Measurements from ENCODE around the gene COCH. TPM values are rescaled to one million over a fixed set of nuclear protein-coding genes. Genes with fewer than 3 reads are reported as not detected.
"Not testable (repeated sequence)": the region's sequence is repeated elsewhere in the genome, so short reads cannot be mapped to it uniquely, and the experiment has no call there.

Gene COCH
- polyA plus RNA-seq, 4 donors: 0.71 to 0.81 (median 0.76) TPM; not detected in 1

GRCh38 chr14:30897121-30897520 lies 22.8 kb downstream of the COCH start:
- not testable (repeated sequence) for H3K4me1 ChIP-seq (ENCODE audit: control insufficient read depth in 3 of 3, insufficient read depth in 2 of 3, low read depth in 1 of 3, low read length in 2 of 3); FAIRE-seq; H3K9me3 ChIP-seq (ENCODE audit: control insufficient read depth in 2 of 2, insufficient read depth in 1 of 2, low read depth in 1 of 2, low read length in 1 of 2); H3K27ac ChIP-seq (ENCODE audit: low read depth in 1 of 3, low read length in 2 of 3); DNase-seq; H3K4me3 ChIP-seq (ENCODE audit: low read depth in 1 of 3, low read length in 3 of 3); H3K27me3 ChIP-seq (ENCODE audit: control insufficient read depth in 3 of 3, insufficient read depth in 3 of 3, low read length in 3 of 3)
- H3K36me3 ChIP-seq (ENCODE audit: control insufficient read depth in 3 of 3, insufficient read depth in 2 of 3, low read depth in 1 of 3, low read length in 3 of 3): peaks cover 4 to 16% (median 8%) of the 10 kb centered on the region in 3 donors
- 82 to 100% (median 96%) methylated on average over 1 to 3 of the region's 3 CpGs for WGBS, 3 donors

GRCh38 chr14:30903285-30904124 lies 29.1 kb downstream of the COCH start:
- FAIRE-seq (no peak), DNase-seq (no peak)
- no peaks in the 10 kb centered on the region for H3K9me3 ChIP-seq (ENCODE audit: control insufficient read depth in 2 of 2, insufficient read depth in 1 of 2, low read depth in 1 of 2, low read length in 1 of 2)
- H3K4me1 ChIP-seq (ENCODE audit: control insufficient read depth in 3 of 3, insufficient read depth in 2 of 3, low read depth in 1 of 3, low read length in 2 of 3): no peaks in the 10 kb centered on the region
- H3K27ac ChIP-seq (ENCODE audit: low read depth in 1 of 3, low read length in 2 of 3): no peak overlapping the region
- WGBS, 3 donors: 92 to 93% (median 93%) methylated on average over 2 of the region's 2 CpGs
- no peaks in the 10 kb centered on the region for H3K27me3 ChIP-seq (ENCODE audit: control insufficient read depth in 3 of 3, insufficient read depth in 3 of 3, low read length in 3 of 3)
- H3K36me3 ChIP-seq (ENCODE audit: control insufficient read depth in 3 of 3, insufficient read depth in 2 of 3, low read depth in 1 of 3, low read length in 3 of 3): peaks cover 3 to 13% (median 4%) of the 10 kb centered on the region in 3 donors
- H3K4me3 ChIP-seq (ENCODE audit: low read depth in 1 of 3, low read length in 3 of 3): no peak overlapping the region

GRCh38 chr14:30906752-30907658 lies 32.6 kb downstream of the COCH start:
- H3K27ac ChIP-seq (ENCODE audit: low read depth in 1 of 3, low read length in 2 of 3): no peak overlapping the region
- H3K4me1 ChIP-seq (ENCODE audit: control insufficient read depth in 3 of 3, insufficient read depth in 2 of 3, low read depth in 1 of 3, low read length in 2 of 3): no peaks in the 10 kb centered on the region
- H3K36me3 ChIP-seq (ENCODE audit: control insufficient read depth in 3 of 3, insufficient read depth in 2 of 3, low read depth in 1 of 3, low read length in 3 of 3): peaks cover 2 to 16% (median 9%) of the 10 kb centered on the region in 3 donors
- DNase-seq: peak in 1 of 2 donors; percentile 25
- H3K9me3 ChIP-seq (ENCODE audit: control insufficient read depth in 2 of 2, insufficient read depth in 1 of 2, low read depth in 1 of 2, low read length in 1 of 2): no peaks in the 10 kb centered on the region
- no peaks in the 10 kb centered on the region for H3K27me3 ChIP-seq (ENCODE audit: control insufficient read depth in 3 of 3, insufficient read depth in 3 of 3, low read length in 3 of 3)
- FAIRE-seq: no peak
- H3K4me3 ChIP-seq (ENCODE audit: low read depth in 1 of 3, low read length in 3 of 3): no peak overlapping the region

GRCh38 chr14:30907659-30908057 lies 33.3 kb downstream of the COCH start:
- Histone ChIP-seq H3K27ac (ENCODE audit: low read depth in 1 of 3, low read length in 2 of 3) (no peak overlapping the region), H3K9me3 (ENCODE audit: control insufficient read depth in 2 of 2, insufficient read depth in 1 of 2, low read depth in 1 of 2, low read length in 1 of 2) (no peaks in the 10 kb centered on the region), H3K4me1 (ENCODE audit: control insufficient read depth in 3 of 3, insufficient read depth in 2 of 3, low read depth in 1 of 3, low read length in 2 of 3) (no peaks in the 10 kb centered on the region), H3K27me3 (ENCODE audit: control insufficient read depth in 3 of 3, insufficient read depth in 3 of 3, low read length in 3 of 3) (no peaks in the 10 kb centered on the region), H3K4me3 (ENCODE audit: low read depth in 1 of 3, low read length in 3 of 3) (no peak overlapping the region), H3K36me3 (ENCODE audit: control insufficient read depth in 3 of 3, insufficient read depth in 2 of 3, low read depth in 1 of 3, low read length in 3 of 3) (peaks cover 2 to 16% (median 9%) of the 10 kb centered on the region in 3 donors)
- FAIRE-seq (no peak), DNase-seq (no peak)
- WGBS, 3 donors: 95 to 100% (median 100%) methylated on average over 1 of the region's 1 CpG

GRCh38 chr14:30908826-30909225 lies 34.5 kb downstream of the COCH start:
- Histone ChIP-seq H3K27me3 (ENCODE audit: control insufficient read depth in 3 of 3, insufficient read depth in 3 of 3, low read length in 3 of 3) (no peaks in the 10 kb centered on the region), H3K9me3 (ENCODE audit: control insufficient read depth in 2 of 2, insufficient read depth in 1 of 2, low read depth in 1 of 2, low read length in 1 of 2) (no peaks in the 10 kb centered on the region), H3K4me3 (ENCODE audit: low read depth in 1 of 3, low read length in 3 of 3) (no peak overlapping the region), H3K36me3 (ENCODE audit: control insufficient read depth in 3 of 3, insufficient read depth in 2 of 3, low read depth in 1 of 3, low read length in 3 of 3) (peaks cover 2 to 12% (median 9%) of the 10 kb centered on the region in 3 donors), H3K27ac (ENCODE audit: low read depth in 1 of 3, low read length in 2 of 3) (no peak overlapping the region), H3K4me1 (ENCODE audit: control insufficient read depth in 3 of 3, insufficient read depth in 2 of 3, low read depth in 1 of 3, low read length in 2 of 3) (no peaks in the 10 kb centered on the region)
- WGBS, 3 donors: 72 to 77% (median 75%) methylated on average over 2 of the region's 2 CpGs
- DNase-seq (no peak), FAIRE-seq (no peak)

GRCh38 chr14:30914812-30915211 lies 40.5 kb downstream of the COCH start:
- H3K4me1 ChIP-seq (ENCODE audit: control insufficient read depth in 3 of 3, insufficient read depth in 2 of 3, low read depth in 1 of 3, low read length in 2 of 3): no peaks in the 10 kb centered on the region
- 88 to 93% (median 93%) methylated on average over 1 of the region's 1 CpG for WGBS, 3 donors
- FAIRE-seq: peak; percentile 84

GRCh38 chr14:30915596-30915995 lies 41.2 kb downstream of the COCH start:
- Histone ChIP-seq H3K4me1 (ENCODE audit: control insufficient read depth in 3 of 3, insufficient read depth in 2 of 3, low read depth in 1 of 3, low read length in 2 of 3) (no peaks in the 10 kb centered on the region), H3K27me3 (ENCODE audit: control insufficient read depth in 3 of 3, insufficient read depth in 3 of 3, low read length in 3 of 3) (no peaks in the 10 kb centered on the region), H3K4me3 (ENCODE audit: low read depth in 1 of 3, low read length in 3 of 3) (no peak overlapping the region), H3K36me3 (ENCODE audit: control insufficient read depth in 3 of 3, insufficient read depth in 2 of 3, low read depth in 1 of 3, low read length in 3 of 3) (peaks cover 2 to 12% (median 4%) of the 10 kb centered on the region in 3 donors), H3K9me3 (ENCODE audit: control insufficient read depth in 2 of 2, insufficient read depth in 1 of 2, low read depth in 1 of 2, low read length in 1 of 2) (no peaks in the 10 kb centered on the region), H3K27ac (ENCODE audit: low read depth in 1 of 3, low read length in 2 of 3) (no peak overlapping the region)
- DNase-seq (no peak), FAIRE-seq (peak; percentile 33)
- WGBS, 3 donors: 78 to 85% (median 81%) methylated on average over 2 of the region's 2 CpGs

More at GRCh38 chr14:30914812-30915211, 40.5 kb downstream of the COCH start:
- no peaks in the 10 kb centered on the region for H3K27me3 ChIP-seq (ENCODE audit: control insufficient read depth in 3 of 3, insufficient read depth in 3 of 3, low read length in 3 of 3)
- H3K4me3 ChIP-seq (ENCODE audit: low read depth in 1 of 3, low read length in 3 of 3): no peak overlapping the region
- no peak overlapping the region for H3K27ac ChIP-seq (ENCODE audit: low read depth in 1 of 3, low read length in 2 of 3)
- H3K9me3 ChIP-seq (ENCODE audit: control insufficient read depth in 2 of 2, insufficient read depth in 1 of 2, low read depth in 1 of 2, low read length in 1 of 2): no peaks in the 10 kb centered on the region
- no peak for DNase-seq
- peaks cover 2 to 12% (median 4%) of the 10 kb centered on the region in 3 donors for H3K36me3 ChIP-seq (ENCODE audit: control insufficient read depth in 3 of 3, insufficient read depth in 2 of 3, low read depth in 1 of 3, low read length in 3 of 3)

GRCh38 chr14:30921305-30921704 lies 46.9 kb downstream of the COCH start:
- Histone ChIP-seq H3K4me1 (ENCODE audit: control insufficient read depth in 3 of 3, insufficient read depth in 2 of 3, low read depth in 1 of 3, low read length in 2 of 3) (no peaks in the 10 kb centered on the region), H3K36me3 (ENCODE audit: control insufficient read depth in 3 of 3, insufficient read depth in 2 of 3, low read depth in 1 of 3, low read length in 3 of 3) (peaks cover 0 to 13% (median 0%) of the 10 kb centered on the region in 3 donors), H3K27me3 (ENCODE audit: control insufficient read depth in 3 of 3, insufficient read depth in 3 of 3, low read length in 3 of 3) (no peaks in the 10 kb centered on the region), H3K27ac (ENCODE audit: low read depth in 1 of 3, low read length in 2 of 3) (no peak overlapping the region), H3K4me3 (ENCODE audit: low read depth in 1 of 3, low read length in 3 of 3) (no peak overlapping the region), H3K9me3 (ENCODE audit: control insufficient read depth in 2 of 2, insufficient read depth in 1 of 2, low read depth in 1 of 2, low read length in 1 of 2) (no peaks in the 10 kb centered on the region)
- FAIRE-seq: no peak
- 24 to 39% (median 32%) methylated on average over 1 of the region's 1 CpG for WGBS, 3 donors
- DNase-seq: no peak

All from small intestine (tissue), 7 donors.